HG03442 (cell line): Measurements from ENCODE around the gene KCNN2.
"Not testable (repeated sequence)": the region's sequence is repeated elsewhere in the genome, so short reads cannot be mapped to it uniquely, and the experiment has no call there.

Experiments
- ATAC-seq: cut with Tn5 transposase; IDR thresholded peaks from one replicate; pipeline ENCODE4 v1.9.1; 2021; ENCODE audit warnings: mild to moderate bottlenecking, moderate library complexity; ENCODE audit not compliant: unreplicated experiment

Gene KCNN2

DNA sequence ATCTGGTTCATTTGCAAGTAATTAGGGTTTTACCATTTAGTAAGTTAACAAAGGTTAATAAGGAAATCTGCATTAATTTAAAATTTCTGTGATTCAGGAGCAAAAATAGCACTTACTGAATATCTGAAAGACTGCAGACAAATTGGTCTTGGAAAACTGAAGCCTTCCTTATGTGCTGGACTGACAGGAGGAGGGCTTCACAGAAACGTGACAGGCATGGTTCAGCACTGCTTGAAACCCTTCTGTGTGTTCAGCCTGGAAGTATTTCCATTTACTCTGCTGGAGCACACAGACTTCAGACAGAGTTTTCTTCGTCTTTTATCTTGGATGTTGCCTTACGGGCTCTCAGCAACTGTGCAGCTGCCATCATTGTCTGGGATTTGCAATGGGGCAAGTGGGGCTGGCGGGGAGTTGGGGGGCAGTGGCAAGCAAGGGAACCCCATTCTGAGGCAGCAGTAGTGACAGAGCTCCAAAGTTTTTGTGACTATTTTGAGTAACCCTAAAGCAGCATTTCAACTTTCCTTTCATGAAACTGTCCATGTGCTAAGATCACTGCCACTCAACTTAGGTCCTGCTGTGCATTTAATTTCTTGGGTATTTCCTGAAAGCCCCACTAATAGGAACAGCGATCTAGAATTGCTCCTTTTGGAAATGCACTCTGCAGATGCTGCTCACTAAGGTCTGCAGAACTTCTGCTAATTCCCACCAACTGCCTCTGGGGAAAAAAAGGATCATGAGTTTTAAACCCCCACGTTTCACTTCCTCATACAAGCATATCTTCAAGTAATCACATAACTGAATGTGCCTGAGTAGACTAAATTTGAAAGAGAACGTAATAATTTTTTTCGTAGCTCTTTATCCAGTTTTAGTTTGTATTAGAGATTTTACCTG is 56.6 kb downstream of the KCNN2 start:
- peak; percentile 96 for ATAC-seq

- peak; percentile 27 for ATAC-seq
Measured at GRCh38 chr5:114419067-114419388, 57.2 kb downstream of the KCNN2 start.

GRCh38 chr5:114419959-114420358 is 58.1 kb downstream of the KCNN2 start:
- ATAC-seq: no peak

DNA sequence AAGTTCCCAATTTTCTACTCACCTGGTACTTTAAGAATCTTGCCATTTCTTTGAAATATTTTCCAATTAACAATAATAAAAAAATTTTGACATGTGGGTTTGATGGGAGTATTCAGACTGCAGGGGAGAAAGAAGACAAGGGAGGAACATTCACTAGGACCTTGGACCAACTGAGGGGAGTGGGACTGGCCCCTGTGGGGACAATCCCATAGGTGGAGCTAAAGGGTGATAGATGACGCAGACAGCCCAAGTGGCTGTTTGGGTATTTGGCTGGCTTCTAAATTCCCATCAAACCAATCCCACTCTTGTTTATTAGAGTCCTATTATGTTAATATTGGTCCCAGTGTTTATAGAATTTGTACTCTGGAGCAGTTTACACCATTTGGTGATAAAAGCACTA is 65.3 kb downstream of the KCNN2 start:
- ATAC-seq: no peak

- ATAC-seq: no peak
Measured at GRCh38 chr5:114430532-114430931, 68.7 kb downstream of the KCNN2 start.

- ATAC-seq: not testable (repeated sequence)
Measured at GRCh38 chr5:114432684-114433083, 70.8 kb downstream of the KCNN2 start.

- no peak for ATAC-seq
Measured at GRCh38 chr5:114434396-114435219, 72.7 kb downstream of the KCNN2 start.

DNA sequence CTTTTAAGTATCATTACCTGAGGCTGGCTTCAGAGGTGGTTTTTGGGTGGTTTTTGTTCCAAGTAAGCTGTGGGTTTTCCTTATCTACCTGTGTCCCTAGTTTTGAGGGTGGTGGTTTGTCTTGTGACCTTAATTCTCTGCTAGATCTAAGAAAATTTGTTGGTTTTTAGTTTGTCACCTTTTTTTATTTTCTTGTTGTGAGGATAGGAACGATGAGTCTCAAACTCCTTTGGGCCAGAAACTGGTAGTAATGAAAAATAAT is 73.3 kb downstream of the KCNN2 start:
- ATAC-seq: no peak

DNA sequence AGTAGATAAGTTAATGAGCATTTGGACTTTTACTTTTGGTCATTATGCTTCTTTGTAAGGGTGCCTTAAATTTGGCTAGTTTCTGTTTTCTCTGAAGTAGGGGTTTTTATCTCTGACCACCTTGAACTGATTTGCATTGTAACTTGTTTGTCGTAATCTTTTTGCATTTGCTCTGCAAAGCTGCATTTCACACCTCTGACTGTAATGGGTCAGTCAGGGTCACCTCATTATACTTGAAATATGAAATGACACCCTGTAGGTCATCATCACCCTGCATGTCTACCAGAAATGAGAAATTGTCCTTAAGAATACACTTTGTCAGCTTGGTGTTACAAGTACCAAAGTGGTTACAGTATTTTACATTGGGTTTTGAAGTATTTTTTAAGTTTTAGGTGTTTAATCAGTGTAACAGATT is 74.0 kb downstream of the KCNN2 start:
- ATAC-seq: peak; percentile 84

DNA sequence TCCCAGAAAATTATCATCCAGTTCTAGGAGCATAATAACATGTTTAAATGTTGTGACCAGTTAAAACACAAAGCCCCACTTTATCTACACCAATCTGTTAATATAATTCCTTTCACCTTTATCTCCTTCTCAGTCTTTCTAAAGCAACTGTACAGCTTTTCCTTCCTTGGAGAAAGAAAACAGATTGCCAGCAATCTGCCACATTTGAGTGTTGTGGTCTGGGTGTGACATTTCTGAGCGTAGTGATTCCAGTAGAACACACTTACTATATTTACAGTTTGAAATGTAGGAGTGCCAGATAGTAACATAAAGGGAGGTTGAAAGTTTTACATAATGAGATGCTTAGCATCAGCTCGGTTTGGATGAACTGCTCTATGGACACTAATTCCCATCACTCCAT is 76.1 kb downstream of the KCNN2 start:
- no peak for ATAC-seq

DNA sequence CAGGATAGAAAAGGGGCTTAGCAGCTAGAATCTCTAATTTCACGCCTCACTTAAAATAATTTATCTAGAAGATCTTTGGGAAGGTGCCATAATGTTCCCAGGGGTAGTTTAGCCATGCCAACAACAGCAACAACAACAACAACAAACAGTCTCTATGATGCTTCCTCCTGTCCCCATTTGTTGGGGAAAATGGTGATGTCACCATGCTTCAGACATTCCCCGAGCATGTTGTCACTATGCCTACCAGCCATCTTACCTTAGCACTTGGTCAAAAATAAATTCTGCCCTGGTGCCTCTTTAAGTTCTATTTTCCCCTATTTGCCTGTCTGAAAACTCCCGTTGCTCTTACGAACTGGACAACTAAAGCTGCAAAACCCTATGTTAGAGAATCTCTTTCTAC is 76.6 kb downstream of the KCNN2 start:
- no peak for ATAC-seq

DNA sequence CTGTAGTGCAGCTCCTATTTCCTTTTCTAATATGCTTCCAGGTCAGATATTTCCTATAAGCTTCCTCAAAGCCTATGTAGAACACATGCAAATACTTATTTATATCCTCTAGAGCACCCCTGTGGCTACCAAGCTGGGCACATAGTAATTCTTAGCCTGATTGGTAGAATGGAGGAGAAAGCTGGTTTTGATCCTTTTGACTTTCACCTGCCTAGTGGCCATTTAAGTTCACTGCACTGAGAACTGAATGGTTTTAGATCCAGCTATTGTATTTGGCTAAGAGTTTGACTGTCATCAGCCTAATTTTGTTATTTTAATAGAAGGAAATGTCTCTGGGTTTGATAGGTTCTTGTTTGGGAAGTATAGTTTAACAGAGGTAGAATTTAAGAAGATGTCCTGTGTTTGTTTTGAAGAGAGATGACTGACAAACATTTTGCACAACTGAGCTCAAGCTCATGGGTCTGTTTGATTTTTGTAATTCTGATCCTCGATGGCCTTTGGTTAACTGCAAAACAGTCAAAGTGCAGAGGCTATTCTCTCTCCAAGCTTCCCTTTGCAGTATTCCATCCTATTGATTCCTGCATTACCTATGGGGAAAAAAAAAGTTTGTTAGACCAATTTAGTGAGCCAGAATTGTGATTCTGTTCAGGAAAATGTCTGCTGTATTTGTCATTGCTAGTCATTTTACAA is 85.4 kb downstream of the KCNN2 start:
- ATAC-seq: peak; percentile 51

- no peak for ATAC-seq
Measured at GRCh38 chr5:114448481-114448880, 86.6 kb downstream of the KCNN2 start.

DNA sequence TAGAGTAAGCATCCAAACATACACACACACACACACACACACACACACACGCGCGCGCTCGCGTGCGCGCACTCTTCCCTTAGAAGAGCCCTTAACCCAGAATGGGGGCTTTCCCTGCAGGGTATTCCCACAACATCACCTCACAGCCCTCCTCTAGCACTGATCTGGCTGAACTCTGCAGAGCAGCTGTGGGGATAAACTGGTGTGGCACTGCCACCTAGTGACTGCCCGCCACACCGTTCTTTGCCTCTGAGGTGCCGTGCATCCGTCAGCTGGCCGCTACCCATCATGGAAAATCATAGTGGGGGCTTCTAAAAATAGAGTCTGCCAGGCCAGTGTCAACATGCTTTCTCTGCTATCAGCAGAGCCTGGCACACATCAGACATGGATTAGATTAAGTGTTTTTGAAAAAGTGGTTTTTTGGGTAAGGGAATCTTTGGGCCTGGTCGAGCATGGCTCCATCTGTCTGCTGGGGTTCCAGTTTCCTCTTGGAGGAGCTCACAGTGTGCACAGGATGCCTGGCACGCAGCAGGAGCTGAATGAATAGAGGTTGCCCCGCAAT is 88.1 kb downstream of the KCNN2 start:
- peak; percentile 97 for ATAC-seq

DNA sequence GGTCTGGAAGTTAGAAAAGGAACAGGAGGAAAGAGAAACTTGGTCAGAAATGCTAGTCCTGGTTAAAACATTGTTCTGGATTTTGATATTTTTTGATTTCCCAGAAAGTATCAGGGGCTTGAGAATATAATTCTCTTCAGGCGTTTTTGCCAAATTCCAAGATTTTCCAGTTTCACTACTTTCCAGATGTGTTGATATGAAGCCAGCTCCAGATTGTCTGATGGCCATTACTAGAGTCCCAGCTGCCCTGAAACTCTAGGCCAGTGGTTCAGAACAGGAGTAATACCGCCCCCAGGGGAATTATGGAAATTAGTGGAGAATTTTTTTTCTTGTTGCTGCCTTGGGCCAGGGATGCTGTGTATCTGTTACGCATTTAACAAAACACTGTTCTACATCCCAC is 88.6 kb downstream of the KCNN2 start:
- no peak for ATAC-seq

DNA sequence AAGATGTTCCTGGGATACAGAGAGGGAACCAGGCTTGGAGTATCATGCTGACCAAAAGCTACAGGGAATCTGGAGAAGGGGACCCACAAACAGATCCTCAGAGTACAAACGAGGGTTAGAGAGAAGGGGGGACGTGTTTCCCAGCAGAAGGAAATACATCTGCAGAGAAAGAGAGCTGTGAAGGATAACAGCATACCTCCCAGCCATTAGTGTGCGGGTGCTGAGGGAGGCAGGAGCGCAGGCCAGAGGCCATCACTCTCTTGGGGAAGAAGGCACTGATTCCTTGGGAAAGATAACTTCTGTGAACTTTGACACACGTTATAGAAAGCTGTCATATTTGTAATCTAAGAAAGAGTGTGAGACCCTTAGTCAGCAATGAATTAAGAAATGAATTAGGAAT is 96.9 kb downstream of the KCNN2 start:
- ATAC-seq: no peak

DNA sequence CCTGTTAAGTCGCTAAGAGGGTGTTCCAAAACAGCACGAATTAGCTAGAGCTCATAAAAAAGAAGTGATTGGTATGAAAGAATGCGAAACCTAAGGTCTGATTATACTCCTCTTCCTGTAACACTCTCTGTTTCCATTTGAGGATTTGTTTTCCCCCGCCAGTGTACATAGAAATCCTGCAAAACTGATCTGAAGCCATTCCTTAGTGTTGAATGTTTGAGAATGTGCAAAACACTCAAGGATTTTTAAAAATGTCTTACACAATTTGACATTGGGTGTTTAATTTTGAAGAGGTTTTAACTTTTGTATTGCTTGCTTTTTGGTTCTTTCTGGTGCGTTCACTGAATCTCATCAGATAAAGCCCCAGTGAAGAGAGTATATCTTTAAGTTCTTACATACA is 105.3 kb downstream of the KCNN2 start:
- ATAC-seq: no peak

DNA sequence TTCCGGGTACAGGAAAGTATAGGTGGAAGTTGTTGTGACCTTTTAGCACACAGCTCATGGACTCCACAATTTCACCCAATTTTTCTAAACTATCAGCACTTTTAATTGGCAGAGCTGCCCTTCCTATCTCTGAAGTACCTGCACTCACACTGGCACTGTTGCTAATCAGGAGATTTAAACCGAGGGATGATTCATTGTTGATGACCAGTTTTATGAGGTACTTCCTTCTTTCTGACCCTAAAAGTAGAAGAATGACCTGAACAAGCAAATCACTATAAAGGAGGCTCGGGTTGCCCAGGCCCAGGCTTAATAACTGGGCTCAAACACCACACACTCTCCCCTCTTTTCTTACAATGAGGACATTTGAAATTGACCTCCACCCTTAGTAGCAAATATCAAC is 105.9 kb downstream of the KCNN2 start:
- no peak for ATAC-seq

GRCh38 chr5:114469372-114469771 is 107.5 kb downstream of the KCNN2 start:
- no peak for ATAC-seq

DNA sequence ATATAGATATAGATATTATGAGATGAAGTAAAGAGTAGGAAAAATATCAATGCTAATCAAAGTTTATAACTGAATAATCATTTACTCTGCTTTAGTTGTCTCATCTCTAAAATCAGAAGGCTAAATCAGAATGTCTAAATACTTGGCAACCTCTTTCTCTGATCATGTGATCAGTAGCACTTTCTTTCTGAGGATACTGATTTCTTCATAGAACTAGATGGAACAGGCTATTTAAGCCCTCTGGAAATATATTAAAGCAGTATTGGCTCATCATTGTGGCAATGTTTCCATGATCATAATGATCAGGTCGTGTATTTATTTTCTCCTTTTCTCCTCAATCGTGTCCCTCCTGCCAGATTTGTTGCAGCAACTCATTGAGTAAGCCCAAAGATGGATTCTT is 109.7 kb downstream of the KCNN2 start:
- ATAC-seq: no peak

DNA sequence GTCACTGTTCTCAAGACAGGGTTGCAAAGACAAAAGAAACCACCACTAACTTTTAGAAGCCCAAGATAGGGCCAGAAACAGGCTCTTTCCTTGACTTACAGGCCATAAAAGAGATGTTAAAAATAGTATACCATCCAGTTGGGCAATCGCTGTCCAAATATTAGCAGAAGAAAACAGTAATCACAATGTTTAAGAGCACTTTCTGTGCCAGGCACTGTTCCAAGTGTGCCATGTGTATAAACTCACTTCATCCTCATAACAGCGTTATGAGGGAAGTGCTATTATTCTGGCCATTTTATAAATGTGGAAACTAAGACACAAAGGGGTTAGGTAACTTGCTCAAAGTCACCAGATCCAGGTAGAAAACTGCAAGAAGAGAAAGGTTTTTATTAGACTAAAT is 111.7 kb downstream of the KCNN2 start:
- ATAC-seq: no peak
